ENCODE measurements around the gene TCF4.

DNA sequence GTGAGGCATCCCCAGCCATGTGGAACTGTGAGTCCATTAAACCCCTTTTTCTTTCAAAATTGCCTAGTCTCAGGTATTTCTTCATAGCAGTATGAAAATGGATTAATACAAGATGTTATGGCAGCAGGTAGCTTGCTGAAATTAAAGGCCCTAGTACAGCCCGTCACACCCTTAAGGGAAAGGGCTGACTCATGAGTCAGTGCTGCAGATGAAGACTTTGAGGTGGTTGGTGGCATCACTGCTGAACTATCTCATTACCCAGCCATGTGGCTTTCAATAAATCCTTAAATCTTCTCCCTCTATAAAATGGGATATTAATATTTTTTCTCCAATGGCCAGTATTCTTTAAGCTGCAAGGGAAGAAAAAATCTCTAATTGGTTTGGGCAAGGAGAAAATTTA lies 402.6 kb downstream of the TCF4 start:
- TF ChIP-seq, protein P1, sequence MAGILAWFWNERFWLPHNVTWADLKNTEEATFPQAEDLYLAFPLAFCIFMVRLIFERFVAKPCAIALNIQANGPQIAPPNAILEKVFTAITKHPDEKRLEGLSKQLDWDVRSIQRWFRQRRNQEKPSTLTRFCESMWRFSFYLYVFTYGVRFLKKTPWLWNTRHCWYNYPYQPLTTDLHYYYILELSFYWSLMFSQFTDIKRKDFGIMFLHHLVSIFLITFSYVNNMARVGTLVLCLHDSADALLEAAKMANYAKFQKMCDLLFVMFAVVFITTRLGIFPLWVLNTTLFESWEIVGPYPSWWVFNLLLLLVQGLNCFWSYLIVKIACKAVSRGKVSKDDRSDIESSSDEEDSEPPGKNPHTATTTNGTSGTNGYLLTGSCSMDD (CRISPR knock-in tag; IDR thresholded peaks at IDR 0.05): no peak
- TF ChIP-seq, protein P2, sequence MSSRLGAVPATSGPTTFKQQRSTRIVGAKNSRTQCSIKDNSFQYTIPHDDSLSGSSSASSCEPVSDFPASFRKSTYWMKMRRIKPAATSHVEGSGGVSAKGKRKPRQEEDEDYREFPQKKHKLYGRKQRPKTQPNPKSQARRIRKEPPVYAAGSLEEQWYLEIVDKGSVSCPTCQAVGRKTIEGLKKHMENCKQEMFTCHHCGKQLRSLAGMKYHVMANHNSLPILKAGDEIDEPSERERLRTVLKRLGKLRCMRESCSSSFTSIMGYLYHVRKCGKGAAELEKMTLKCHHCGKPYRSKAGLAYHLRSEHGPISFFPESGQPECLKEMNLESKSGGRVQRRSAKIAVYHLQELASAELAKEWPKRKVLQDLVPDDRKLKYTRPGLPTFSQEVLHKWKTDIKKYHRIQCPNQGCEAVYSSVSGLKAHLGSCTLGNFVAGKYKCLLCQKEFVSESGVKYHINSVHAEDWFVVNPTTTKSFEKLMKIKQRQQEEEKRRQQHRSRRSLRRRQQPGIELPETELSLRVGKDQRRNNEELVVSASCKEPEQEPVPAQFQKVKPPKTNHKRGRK (CRISPR knock-in tag; IDR thresholded peaks at IDR 0.05): no peak
- TF ChIP-seq, protein P3, sequence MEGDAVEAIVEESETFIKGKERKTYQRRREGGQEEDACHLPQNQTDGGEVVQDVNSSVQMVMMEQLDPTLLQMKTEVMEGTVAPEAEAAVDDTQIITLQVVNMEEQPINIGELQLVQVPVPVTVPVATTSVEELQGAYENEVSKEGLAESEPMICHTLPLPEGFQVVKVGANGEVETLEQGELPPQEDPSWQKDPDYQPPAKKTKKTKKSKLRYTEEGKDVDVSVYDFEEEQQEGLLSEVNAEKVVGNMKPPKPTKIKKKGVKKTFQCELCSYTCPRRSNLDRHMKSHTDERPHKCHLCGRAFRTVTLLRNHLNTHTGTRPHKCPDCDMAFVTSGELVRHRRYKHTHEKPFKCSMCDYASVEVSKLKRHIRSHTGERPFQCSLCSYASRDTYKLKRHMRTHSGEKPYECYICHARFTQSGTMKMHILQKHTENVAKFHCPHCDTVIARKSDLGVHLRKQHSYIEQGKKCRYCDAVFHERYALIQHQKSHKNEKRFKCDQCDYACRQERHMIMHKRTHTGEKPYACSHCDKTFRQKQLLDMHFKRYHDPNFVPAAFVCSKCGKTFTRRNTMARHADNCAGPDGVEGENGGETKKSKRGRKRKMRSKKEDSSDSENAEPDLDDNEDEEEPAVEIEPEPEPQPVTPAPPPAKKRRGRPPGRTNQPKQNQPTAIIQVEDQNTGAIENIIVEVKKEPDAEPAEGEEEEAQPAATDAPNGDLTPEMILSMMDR (CRISPR knock-in tag; IDR thresholded peaks at IDR 0.05): no peak
- TF ChIP-seq JUND (CRISPR knock-in tag; IDR thresholded peaks at IDR 0.05) (no peak), HDAC1 (CRISPR knock-in tag; IDR thresholded peaks at IDR 0.05) (no peak), NFE2L1 (CRISPR knock-in tag; IDR thresholded peaks at IDR 0.05; ENCODE audit: borderline replicate concordance) (no peak), POLR2A (IDR thresholded peaks at IDR 0.05; ENCODE audit: insufficient read depth in 1 of 2, low read depth in 2 of 2, low read length in 2 of 2) (no peak), SP2 (CRISPR knock-in tag; IDR thresholded peaks at IDR 0.05) (no peak), RCOR2 (CRISPR knock-in tag; IDR thresholded peaks at IDR 0.05) (no peak), ZNF615 (CRISPR knock-in tag; IDR thresholded peaks at IDR 0.05; ENCODE audit: borderline replicate concordance) (no peak)
- TF ChIP-seq, protein P4, sequence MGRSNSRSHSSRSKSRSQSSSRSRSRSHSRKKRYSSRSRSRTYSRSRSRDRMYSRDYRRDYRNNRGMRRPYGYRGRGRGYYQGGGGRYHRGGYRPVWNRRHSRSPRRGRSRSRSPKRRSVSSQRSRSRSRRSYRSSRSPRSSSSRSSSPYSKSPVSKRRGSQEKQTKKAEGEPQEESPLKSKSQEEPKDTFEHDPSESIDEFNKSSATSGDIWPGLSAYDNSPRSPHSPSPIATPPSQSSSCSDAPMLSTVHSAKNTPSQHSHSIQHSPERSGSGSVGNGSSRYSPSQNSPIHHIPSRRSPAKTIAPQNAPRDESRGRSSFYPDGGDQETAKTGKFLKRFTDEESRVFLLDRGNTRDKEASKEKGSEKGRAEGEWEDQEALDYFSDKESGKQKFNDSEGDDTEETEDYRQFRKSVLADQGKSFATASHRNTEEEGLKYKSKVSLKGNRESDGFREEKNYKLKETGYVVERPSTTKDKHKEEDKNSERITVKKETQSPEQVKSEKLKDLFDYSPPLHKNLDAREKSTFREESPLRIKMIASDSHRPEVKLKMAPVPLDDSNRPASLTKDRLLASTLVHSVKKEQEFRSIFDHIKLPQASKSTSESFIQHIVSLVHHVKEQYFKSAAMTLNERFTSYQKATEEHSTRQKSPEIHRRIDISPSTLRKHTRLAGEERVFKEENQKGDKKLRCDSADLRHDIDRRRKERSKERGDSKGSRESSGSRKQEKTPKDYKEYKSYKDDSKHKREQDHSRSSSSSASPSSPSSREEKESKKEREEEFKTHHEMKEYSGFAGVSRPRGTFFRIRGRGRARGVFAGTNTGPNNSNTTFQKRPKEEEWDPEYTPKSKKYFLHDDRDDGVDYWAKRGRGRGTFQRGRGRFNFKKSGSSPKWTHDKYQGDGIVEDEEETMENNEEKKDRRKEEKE (IDR thresholded peaks at IDR 0.05): no peak
- TF ChIP-seq, protein P5, sequence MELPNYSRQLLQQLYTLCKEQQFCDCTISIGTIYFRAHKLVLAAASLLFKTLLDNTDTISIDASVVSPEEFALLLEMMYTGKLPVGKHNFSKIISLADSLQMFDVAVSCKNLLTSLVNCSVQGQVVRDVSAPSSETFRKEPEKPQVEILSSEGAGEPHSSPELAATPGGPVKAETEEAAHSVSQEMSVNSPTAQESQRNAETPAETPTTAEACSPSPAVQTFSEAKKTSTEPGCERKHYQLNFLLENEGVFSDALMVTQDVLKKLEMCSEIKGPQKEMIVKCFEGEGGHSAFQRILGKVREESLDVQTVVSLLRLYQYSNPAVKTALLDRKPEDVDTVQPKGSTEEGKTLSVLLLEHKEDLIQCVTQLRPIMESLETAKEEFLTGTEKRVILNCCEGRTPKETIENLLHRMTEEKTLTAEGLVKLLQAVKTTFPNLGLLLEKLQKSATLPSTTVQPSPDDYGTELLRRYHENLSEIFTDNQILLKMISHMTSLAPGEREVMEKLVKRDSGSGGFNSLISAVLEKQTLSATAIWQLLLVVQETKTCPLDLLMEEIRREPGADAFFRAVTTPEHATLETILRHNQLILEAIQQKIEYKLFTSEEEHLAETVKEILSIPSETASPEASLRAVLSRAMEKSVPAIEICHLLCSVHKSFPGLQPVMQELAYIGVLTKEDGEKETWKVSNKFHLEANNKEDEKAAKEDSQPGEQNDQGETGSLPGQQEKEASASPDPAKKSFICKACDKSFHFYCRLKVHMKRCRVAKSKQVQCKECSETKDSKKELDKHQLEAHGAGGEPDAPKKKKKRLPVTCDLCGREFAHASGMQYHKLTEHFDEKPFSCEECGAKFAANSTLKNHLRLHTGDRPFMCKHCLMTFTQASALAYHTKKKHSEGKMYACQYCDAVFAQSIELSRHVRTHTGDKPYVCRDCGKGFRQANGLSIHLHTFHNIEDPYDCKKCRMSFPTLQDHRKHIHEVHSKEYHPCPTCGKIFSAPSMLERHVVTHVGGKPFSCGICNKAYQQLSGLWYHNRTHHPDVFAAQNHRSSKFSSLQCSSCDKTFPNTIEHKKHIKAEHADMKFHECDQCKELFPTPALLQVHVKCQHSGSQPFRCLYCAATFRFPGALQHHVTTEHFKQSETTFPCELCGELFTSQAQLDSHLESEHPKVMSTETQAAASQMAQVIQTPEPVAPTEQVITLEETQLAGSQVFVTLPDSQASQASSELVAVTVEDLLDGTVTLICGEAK (IDR thresholded peaks at IDR 0.05): no peak
- TF ChIP-seq, protein P5 (CRISPR knock-in tag; IDR thresholded peaks at IDR 0.05): no peak

All from HepG2 (cell line).